GM12892 (cell line): Measurements from ENCODE around the gene TRPC4.

ENCODE experiments used
- POLR2A ChIP-seq: IDR thresholded peaks from 2 replicates; pipeline ENCODE4 v1.6.1; 2011; ENCODE audit warnings: low read depth, low read length, control low read depth
- POLR2AphosphoS5 ChIP-seq: IDR thresholded peaks from 2 replicates; pipeline ENCODE4 v1.6.1; 2011; ENCODE audit warnings: low read depth, low read length, control low read depth

DNA sequence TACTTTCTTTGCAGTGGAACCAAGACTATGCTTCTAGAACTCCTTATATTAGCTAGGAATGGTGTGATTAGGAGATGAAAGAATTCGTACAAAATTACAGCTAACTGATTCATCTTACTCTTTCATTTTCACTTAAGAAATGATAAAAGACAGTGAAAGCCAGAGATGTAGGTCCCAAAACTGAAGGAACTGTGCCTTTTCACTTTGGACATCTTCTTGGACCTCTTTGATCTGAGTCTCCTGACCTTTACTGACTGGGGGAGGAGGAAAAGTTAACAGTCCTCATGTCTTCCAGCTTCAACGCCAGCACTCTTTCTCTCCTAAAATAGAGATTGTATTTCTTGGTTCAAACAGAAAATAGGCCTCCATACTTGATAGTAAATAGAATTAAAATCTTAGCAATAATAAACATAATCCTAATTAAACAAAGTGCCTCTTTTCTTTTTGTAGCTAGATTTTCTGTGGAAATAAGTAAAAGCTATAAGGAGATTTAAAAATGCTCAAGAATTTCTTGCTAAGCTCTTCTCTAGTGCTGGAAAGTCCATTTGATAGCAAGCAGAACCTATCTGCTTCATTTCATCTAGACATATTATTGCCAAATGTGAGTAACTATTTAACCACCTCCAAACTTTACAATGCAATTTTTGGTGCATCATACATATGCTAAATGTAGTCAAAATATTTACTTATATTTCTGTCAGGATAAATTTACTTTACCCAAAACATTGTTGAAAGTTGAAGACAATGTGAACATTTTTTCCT is 161.7 kb downstream of the TRPC4 start:
- no peak for TF ChIP-seq POLR2AphosphoS5
- no peak for TF ChIP-seq POLR2A
